Heart right ventricle (tissue), 16 donors: ENCODE measurements around the gene NAA20. TPM values are rescaled to one million over a fixed set of nuclear protein-coding genes. Genes with fewer than 3 reads are reported as not detected.

Experiments
- ATAC-seq, 8 donors: fragments of 200-7000 bp; cut with Tn5 transposase; one replicate each; pipeline ENCODE4 v1.9.1; 2020; ENCODE audit warnings: mild to moderate bottlenecking in 8 of 8, moderate library complexity in 8 of 8, moderate number of reproducible peaks in 1 of 8
- DNase-seq, 2 donors: peaks; one replicate each; pipeline ENCODE4 v3.0.0-alpha.2; 2020
- H3K27ac ChIP-seq, 10 donors: fragments of 200-600 bp; sonication (generic) in 2 of 10; one replicate each; pipeline versions ENCODE4 v1.5.0 to v1.8.0; 2020 to 2022; ENCODE audit warnings: mild to moderate bottlenecking in 3 of 10
- H3K27me3 ChIP-seq, 7 donors: fragments of 200-600 bp; one replicate each; pipeline ENCODE4 v1.8.0; 2021 to 2022; ENCODE audit warnings: mild to moderate bottlenecking in 2 of 7
- H3K36me3 ChIP-seq, 9 donors: fragments of 200-600 bp; sonication (generic) in 1 of 9; one replicate each; pipeline versions ENCODE4 v1.5.0 to v1.8.0; 2020 to 2022; ENCODE audit warnings: mild to moderate bottlenecking in 2 of 9
- H3K4me1 ChIP-seq, 9 donors: fragments of 200-600 bp; sonication (generic) in 1 of 9; one replicate each; pipeline versions ENCODE4 v1.5.0 to v1.8.0; 2020 to 2022; ENCODE audit warnings: mild to moderate bottlenecking in 4 of 9
- H3K4me3 ChIP-seq, 10 donors: fragments of 200-600 bp; sonication (generic) in 2 of 10; one replicate each; pipeline versions ENCODE4 v1.5.0 to v1.8.0; 2020 to 2022; ENCODE audit warnings: mild to moderate bottlenecking in 7 of 10, moderate library complexity in 2 of 10
- H3K9me3 ChIP-seq, 11 donors: fragments of 200-600 bp in 10 of 11; sonication (generic) in 2 of 11; one replicate each; pipeline versions ENCODE4 v1.5.0 to v1.8.0; 2013 to 2022; ENCODE audit warnings: mild to moderate bottlenecking in 2 of 11, control low read depth in 1 of 11, moderate library complexity in 1 of 11
- WGBS, 2 donors: extraction: QIAGEN DNeasy Blood & Tissue Kit; methylation state at CpG; one replicate each; pipeline ENCODE4 v1.1.7; 2013; ENCODE audit warnings: inconsistent platforms in 1 of 2; 5-methylcytosine and 5-hydroxymethylcytosine counted together
- intact Hi-C, 10 donors: fragments of 100-400 bp; cut with DNase I; formaldehyde crosslinking; loops; one replicate each; pipeline versions ENCODE4 v1.11.1 to v1.14.2; 2022
- polyA plus RNA-seq, 2 donors: library from polyadenylated mRNA; stranded (reverse); fragments of 200-250 nt; gene quantifications; one replicate each; pipeline ENCODE4 v1.2.3, GENCODE V29; 2013
- total RNA-seq, 10 donors: library from RNA; stranded (reverse); fragmentation: NEBNext Ultra II Directional in 3 of 10; extraction: Animal tissue kit (Norgen Biotek cat#: 25700) in 3 of 10; gene quantifications; one replicate each; pipeline versions ENCODE4 v1.2.1 to v1.2.4, GENCODE V29; 2021 to 2023
- TF ChIP-seq, protein P1 (sequence below), 9 donors: fragments of 200-600 bp; sonication (generic) in 2 of 9; IDR thresholded peaks; one replicate each; pipeline versions ENCODE4 v1.5.0 to v1.8.0; 2021 to 2022; ENCODE audit warnings: antibody characterized with exemption in 9 of 9, mild to moderate bottlenecking in 5 of 9, moderate library complexity in 1 of 9
- donor health status: Arrhythmogenic right ventricular cardiomyopathy.
- donor health status: ischemic (EF 13 %, LVEDD 7.1; RV severe dilation, severe dysfunction).
- donor health status: healthy with polysubstance abuse.
- donor health status: DM: no; HTN: yes; CAD: no.
- donor health status: DM: no; HTN: no; CAD: no.
- donor health status: ischemic (EF 25% LVEDD 6.9; RV normal size, moderate dysfunction).
- donor health status: ischemic (EF 25% LVEDD 5.7; RV mildly dilated, moderate dysfunction).
- donor health status: healthy.
- donor health status: DM: yes; HTN: yes; CAD: no.
- donor health status: Ischemic cardiomyopathy.
- donor health status: ischemic (EF 35%, LVEDD 5.7; RV mildly dilated, moderate dysfunction).
- donor health status: nonischemic (EF 11% LVEDD 7.7; RV severe dilation, severe dysfunction).
- donor health status: DM: yes; HTN: yes; CAD: no.
- donor health status: PGD.
- donor health status: ischemic (EF 29% LVEDD 5.4; RV normal size, mild dysfunction).
- donor health status: nonischemic (EF 23%, LVEDD 6.1; RV moderate dilation, normal function).

The NAA20 gene
- total and polyA plus RNA-seq, 12 donors, result 53.7 to 98.1 (median 64.5) TPM

GRCh38 chr20:20075032-20075431, 57.9 kb downstream of the NAA20 start:
- no peak for ATAC-seq
- Histone ChIP-seq H3K36me3 (no peaks in the 10 kb centered on the region), H3K27me3 (peaks cover 0 to 20% (median 3%) of the 10 kb centered on the region in 7 donors), H3K27ac (no peak overlapping the region), H3K4me1 (peaks cover 0 to 17% (median 0%) of the 10 kb centered on the region in 9 donors), H3K4me3 (no peak overlapping the region), H3K9me3 (no peaks in the 10 kb centered on the region)
- 82 to 92% methylated on average over 4 of the region's 4 CpGs for WGBS, 2 donors
- TF ChIP-seq, protein P1, sequence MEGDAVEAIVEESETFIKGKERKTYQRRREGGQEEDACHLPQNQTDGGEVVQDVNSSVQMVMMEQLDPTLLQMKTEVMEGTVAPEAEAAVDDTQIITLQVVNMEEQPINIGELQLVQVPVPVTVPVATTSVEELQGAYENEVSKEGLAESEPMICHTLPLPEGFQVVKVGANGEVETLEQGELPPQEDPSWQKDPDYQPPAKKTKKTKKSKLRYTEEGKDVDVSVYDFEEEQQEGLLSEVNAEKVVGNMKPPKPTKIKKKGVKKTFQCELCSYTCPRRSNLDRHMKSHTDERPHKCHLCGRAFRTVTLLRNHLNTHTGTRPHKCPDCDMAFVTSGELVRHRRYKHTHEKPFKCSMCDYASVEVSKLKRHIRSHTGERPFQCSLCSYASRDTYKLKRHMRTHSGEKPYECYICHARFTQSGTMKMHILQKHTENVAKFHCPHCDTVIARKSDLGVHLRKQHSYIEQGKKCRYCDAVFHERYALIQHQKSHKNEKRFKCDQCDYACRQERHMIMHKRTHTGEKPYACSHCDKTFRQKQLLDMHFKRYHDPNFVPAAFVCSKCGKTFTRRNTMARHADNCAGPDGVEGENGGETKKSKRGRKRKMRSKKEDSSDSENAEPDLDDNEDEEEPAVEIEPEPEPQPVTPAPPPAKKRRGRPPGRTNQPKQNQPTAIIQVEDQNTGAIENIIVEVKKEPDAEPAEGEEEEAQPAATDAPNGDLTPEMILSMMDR (IDR thresholded peaks at IDR 0.05), result no peak
- DNase-seq, result no peak
- intact Hi-C loops, result loop anchor here in 1 of 10 donors (10.0 kb wide), 1 partner anchor 490 kb away; no protein-coding TSS in a partner anchor

- 67 to 74% methylated on average over 9 of the region's 9 CpGs for WGBS, 2 donors
Measured at GRCh38 chr20:20076297-20077065, 59.3 kb downstream of the NAA20 start.

GRCh38 chr20:20078041-20078440, 60.9 kb downstream of the NAA20 start:
- Histone ChIP-seq H3K4me1 (no peaks in the 10 kb centered on the region), H3K9me3 (no peaks in the 10 kb centered on the region), H3K4me3 (no peak overlapping the region), H3K27ac (no peak overlapping the region), H3K27me3 (peaks cover 0 to 24% (median 5%) of the 10 kb centered on the region in 7 donors), H3K36me3 (no peaks in the 10 kb centered on the region)
- WGBS, 2 donors, result 88 to 91% methylated on average over 4 of the region's 4 CpGs
- intact Hi-C loops, result loop anchor here in 2 of 10 donors (2.0 to 10.0 kb wide), 2 partner anchors 487 to 491 kb away; no protein-coding TSS in a partner anchor
- DNase-seq (no peak), ATAC-seq (no peak)
- TF ChIP-seq, protein P1 (IDR thresholded peaks at IDR 0.05), result no peak

More at GRCh38 chr20:20076297-20077065, 59.3 kb downstream of the NAA20 start:
- Histone ChIP-seq H3K4me3 (no peak overlapping the region), H3K4me1 (peaks cover 0 to 7% (median 0%) of the 10 kb centered on the region in 9 donors), H3K36me3 (no peaks in the 10 kb centered on the region), H3K27me3 (peaks cover 0 to 21% (median 5%) of the 10 kb centered on the region in 7 donors), H3K9me3 (no peaks in the 10 kb centered on the region), H3K27ac (no peak overlapping the region)
- intact Hi-C loops, result loop anchor here in 1 of 10 donors (10.0 kb wide), 1 partner anchor 488 kb away; no protein-coding TSS in a partner anchor
- DNase-seq (no peak), ATAC-seq (peak in 1 of 8 donors; percentile 52)
- TF ChIP-seq, protein P1 (IDR thresholded peaks at IDR 0.05), result no peak

DNA sequence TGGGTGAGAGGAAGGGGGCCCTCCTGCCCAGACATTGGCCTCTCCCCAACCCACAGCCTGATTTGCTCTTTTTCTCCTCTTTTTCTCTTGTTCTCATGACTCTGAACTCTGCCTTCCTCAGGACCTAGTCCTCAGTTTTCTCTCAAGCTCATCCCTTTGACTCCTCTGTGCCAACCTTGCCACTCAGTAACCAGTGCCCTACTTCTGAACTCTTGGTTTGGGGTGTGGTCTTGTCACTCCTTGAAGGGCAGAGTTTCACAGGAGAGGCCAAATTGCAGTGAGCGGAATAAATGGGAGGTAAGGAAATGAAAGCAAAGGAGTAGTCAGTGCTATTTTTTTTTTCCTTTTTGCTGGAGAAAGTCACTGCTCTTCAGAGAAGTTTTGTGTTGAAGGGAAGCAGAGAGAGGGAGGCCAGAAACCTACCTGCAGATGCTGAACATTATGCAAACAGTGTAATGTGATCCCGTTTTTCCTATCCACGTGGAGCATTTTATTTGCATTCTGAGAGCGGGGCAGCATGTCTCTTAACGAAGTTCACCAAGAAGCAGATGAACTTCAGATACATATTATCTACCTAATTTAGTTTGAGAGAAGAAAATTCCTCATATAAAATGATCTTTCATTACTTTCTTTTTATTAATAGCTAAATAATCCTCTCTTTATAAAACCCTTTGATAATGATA, 62.1 kb downstream of the NAA20 start:
- no peak overlapping the region for H3K27ac ChIP-seq

More for the DNA sequence above, 62.1 kb downstream of the NAA20 start:
- intact Hi-C loops, result loop anchor here in 2 of 10 donors (2.0 to 10.0 kb wide), 2 partner anchors 486 to 490 kb away; no protein-coding TSS in a partner anchor
- TF ChIP-seq, protein P1 (IDR thresholded peaks at IDR 0.05), result no peak
- ATAC-seq (no peak), DNase-seq (no peak)
- no peak overlapping the region for H3K4me3 ChIP-seq
- no peaks in the 10 kb centered on the region for H3K36me3 ChIP-seq
- H3K27me3 ChIP-seq, result peaks cover 0 to 16% (median 5%) of the 10 kb centered on the region in 7 donors
- 55% methylated on average over 5 of the region's 5 CpGs for WGBS, 2 donors
- no peaks in the 10 kb centered on the region for H3K9me3 ChIP-seq
- H3K4me1 ChIP-seq, result peaks cover 0 to 4% (median 0%) of the 10 kb centered on the region in 9 donors
